MCF 10A (cell line): ENCODE measurements around the gene ABLIM2. TPM values are rescaled to one million over a fixed set of nuclear protein-coding genes. Genes with fewer than 3 reads are reported as not detected.

Experiments
- BruUV-seq: library from RNA; stranded (reverse); fragments of 400-500 nt; replicated peaks from 2 replicates; lab custom pipeline; 2021; lab: Mats Ljungman, UMichigan
- CTCF ChIA-PET: fragments of 300-600 bp; sonication (Branson Sonifier 250); formaldehyde crosslinking; extraction: SDS; loops from one replicate; lab custom pipeline; 2021; ENCODE audit warnings: antibody characterized with exemption, inconsistent platforms; lab: Yijun Ruan, JAX
- POLR2A ChIA-PET: fragments of 300-600, 350-650 bp; sonication (Branson Sonifier 250); formaldehyde crosslinking; extraction: SDS; loops from one replicate; lab custom pipeline; 2020; ENCODE audit warnings: antibody characterized with exemption, inconsistent platforms; lab: Yijun Ruan, JAX
- DNase-seq: peaks from one replicate; pipeline ENCODE4 v3.0.0-alpha.2; 2018; ENCODE audit not compliant: unreplicated experiment
- H3K27ac Mint-ChIP-seq: one replicate; pipeline ENCODE4 v1.8.0; 2022; ENCODE audit warnings: mild to moderate bottlenecking, low read depth, mixed read lengths; ENCODE audit not compliant: unreplicated experiment
- H3K27me3 Mint-ChIP-seq: one replicate; pipeline ENCODE4 v1.8.0; 2022; ENCODE audit warnings: mixed read lengths; ENCODE audit not compliant: insufficient read depth, unreplicated experiment
- H3K36me3 Mint-ChIP-seq: one replicate; pipeline ENCODE4 v1.8.0; 2022; ENCODE audit warnings: mild to moderate bottlenecking, moderate library complexity, mixed read lengths; ENCODE audit not compliant: insufficient read depth, unreplicated experiment
- H3K4me1 Mint-ChIP-seq: one replicate; pipeline ENCODE4 v1.8.0; 2022; ENCODE audit warnings: mixed read lengths; ENCODE audit not compliant: insufficient read depth, unreplicated experiment
- H3K4me3 Mint-ChIP-seq: one replicate; pipeline ENCODE4 v1.8.0; 2022; ENCODE audit warnings: mild to moderate bottlenecking, moderate library complexity, mixed read lengths; ENCODE audit not compliant: unreplicated experiment
- H3K9me3 Mint-ChIP-seq: one replicate; pipeline ENCODE4 v1.8.0; 2022; ENCODE audit warnings: mixed read lengths; ENCODE audit not compliant: unreplicated experiment
- CTCF ChIP-seq: fragments of 200-600 bp; IDR thresholded peaks from one replicate; pipeline ENCODE4 v1.8.0; 2022; ENCODE audit warnings: antibody characterized with exemption, mild to moderate bottlenecking; ENCODE audit not compliant: unreplicated experiment
- intact Hi-C: fragments of 100-400 bp; cut with micrococcal nuclease; formaldehyde crosslinking; loops from 2 replicates; pipeline ENCODE4 v1.14.1; 2022
- total RNA-seq: library from RNA; stranded (reverse); gene quantifications from 2 replicates; pipeline ENCODE4 v1.2.3, GENCODE V29; 2022

The ABLIM2 gene
- total RNA-seq, 1 experiment from 2014 or later: 5.3 TPM

- DNase-seq: no peak
- intact Hi-C loops: no loop called here
- ChIA-PET CTCF (interaction anchor here (0.6 kb wide), 1 partner anchor 47 kb away, joined by 3 read pairs; no protein-coding TSS in a partner anchor), POLR2A (no interaction called here)
- Mint-ChIP-seq H3K9me3 (no peaks in the 10 kb centered on the region), H3K4me1 (no peaks in the 10 kb centered on the region), H3K27me3 (peaks cover 23% of the 10 kb centered on the region), H3K4me3 (no peak overlapping the region), H3K27ac (no peak overlapping the region), H3K36me3 (no peaks in the 10 kb centered on the region)
- BruUV-seq: no TSS peak
- no peak for TF ChIP-seq CTCF
Observed at GRCh38 chr4:8146157-8146556, 12.5 kb downstream of the ABLIM2 start.

- no TSS peak for BruUV-seq
- POLR2A ChIA-PET: no interaction called here
- intact Hi-C loops: no loop called here
- DNase-seq: no peak
- CTCF ChIA-PET: interaction anchor here (0.9 kb wide), 1 partner anchor 9 kb away, joined by 3 read pairs; no protein-coding TSS in a partner anchor
- Mint-ChIP-seq H3K4me1 (no peaks in the 10 kb centered on the region), H3K27ac (no peak overlapping the region), H3K27me3 (peaks cover 23% of the 10 kb centered on the region), H3K4me3 (no peak overlapping the region), H3K36me3 (no peaks in the 10 kb centered on the region), H3K9me3 (no peaks in the 10 kb centered on the region)
- TF ChIP-seq CTCF: no peak
Observed at GRCh38 chr4:8144359-8144758, 14.3 kb downstream of the ABLIM2 start.

GRCh38 chr4:8143392-8144140, 15.0 kb downstream of the ABLIM2 start:
- CTCF ChIA-PET: interaction anchor here (0.5 to 1.2 kb wide), 2 partner anchors 50 to 259 kb away, joined by 3 read pairs; no protein-coding TSS in a partner anchor
- Mint-ChIP-seq H3K27me3 (peaks cover 23% of the 10 kb centered on the region), H3K4me1 (no peaks in the 10 kb centered on the region), H3K36me3 (no peaks in the 10 kb centered on the region), H3K4me3 (no peak overlapping the region), H3K9me3 (peaks cover under 1% of the 10 kb centered on the region), H3K27ac (no peak overlapping the region)
- BruUV-seq: no TSS peak
- intact Hi-C loops: no loop called here
- POLR2A ChIA-PET: no interaction called here
- DNase-seq: no peak
- no peak for TF ChIP-seq CTCF

DNA sequence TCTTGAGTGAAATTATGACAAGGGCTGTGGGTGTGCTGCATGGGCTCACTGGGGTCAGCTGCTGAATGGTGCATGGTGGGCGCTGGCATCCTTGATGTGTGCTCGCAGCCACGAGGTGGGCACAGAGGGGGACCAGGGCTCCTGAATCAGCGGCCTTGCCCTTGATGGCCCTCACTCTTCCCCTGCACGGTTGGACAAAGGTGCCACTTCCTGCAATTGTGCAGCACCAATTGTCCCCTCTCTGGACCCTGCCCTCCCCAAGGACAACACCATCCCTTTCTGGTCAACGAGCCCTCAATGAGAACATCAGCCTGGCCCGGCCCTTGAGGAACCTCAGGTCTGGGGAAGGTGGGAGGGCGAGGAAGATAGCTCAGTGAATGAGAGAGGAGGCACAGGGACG, 16.1 kb downstream of the ABLIM2 start:
- no peak for TF ChIP-seq CTCF
- H3K4me3 Mint-ChIP-seq: no peak overlapping the region
- no peak for DNase-seq
- ChIA-PET CTCF (interaction anchor here (0.5 to 1.2 kb wide), 2 partner anchors 51 to 260 kb away, joined by 3 read pairs; no protein-coding TSS in a partner anchor), POLR2A (interaction anchor here (0.6 kb wide), 1 partner anchor 9 kb away, joined by 3 read pairs; no protein-coding TSS in a partner anchor)
- H3K4me1 Mint-ChIP-seq: no peaks in the 10 kb centered on the region
- H3K36me3 Mint-ChIP-seq: no peaks in the 10 kb centered on the region
- intact Hi-C loops: no loop called here
- H3K9me3 Mint-ChIP-seq: peaks cover 11% of the 10 kb centered on the region
- no peak overlapping the region for H3K27ac Mint-ChIP-seq
- peaks cover 18% of the 10 kb centered on the region for H3K27me3 Mint-ChIP-seq
- BruUV-seq: no TSS peak
